Loucy (cell line): ENCODE data around the gene KCTD12.

Experiments
- H2AFZ ChIP-seq: fragments of 200-600 bp; sonication (generic); 2 replicates; pipeline ENCODE4 v1.6.0; 2016; ENCODE audit warnings: antibody characterized with exemption, mild to moderate bottlenecking, low read length, moderate library complexity
- H3F3A ChIP-seq: fragments of 200-600 bp; 2 replicates; pipeline ENCODE4 v1.6.0; 2016; ENCODE audit warnings: antibody characterized with exemption, low read depth, mild to moderate bottlenecking
- H3K27me3 ChIP-seq: fragments of 200-600 bp; sonication (generic); 2 replicates; pipeline ENCODE4 v1.6.1; 2014; ENCODE audit warnings: low read length, mild to moderate bottlenecking; ENCODE audit not compliant: insufficient read depth, poor library complexity, severe bottlenecking
- H3K36me3 ChIP-seq: fragments of 200-600 bp; sonication (generic); 2 replicates; pipeline ENCODE4 v1.6.1; 2016; ENCODE audit warnings: low read length; ENCODE audit not compliant: insufficient read depth
- H3K4me1 ChIP-seq: fragments of 200-600 bp; sonication (generic); 2 replicates; pipeline ENCODE4 v1.5.1; 2014; ENCODE audit warnings: low read length, mild to moderate bottlenecking; ENCODE audit not compliant: insufficient read depth, poor library complexity, severe bottlenecking
- H3K4me2 ChIP-seq: fragments of 200-600 bp; sonication (generic); 2 replicates; pipeline ENCODE4 v1.6.0; 2014; ENCODE audit warnings: antibody characterized with exemption, low read length, low read depth, mild to moderate bottlenecking; ENCODE audit not compliant: poor library complexity, severe bottlenecking
- H3K4me3 ChIP-seq: fragments of 200-600 bp; sonication (generic); 2 replicates; pipeline ENCODE4 v1.5.1; 2014; ENCODE audit warnings: low read length, mild to moderate bottlenecking, mixed read lengths; ENCODE audit not compliant: poor library complexity, severe bottlenecking
- H3K79me2 ChIP-seq: fragments of 200-600 bp; sonication (generic); 2 replicates; pipeline ENCODE4 v1.6.1; 2014; ENCODE audit warnings: low read length; ENCODE audit not compliant: insufficient read depth
- H3K9ac ChIP-seq: fragments of 200-600 bp; sonication (generic); 2 replicates; pipeline ENCODE4 v1.6.0; 2014; ENCODE audit warnings: mild to moderate bottlenecking, low read depth, low read length, moderate library complexity; ENCODE audit not compliant: poor library complexity, severe bottlenecking
- H3K9me2 ChIP-seq: fragments of 200-600 bp; sonication (generic); replicated peaks from 2 replicates; pipeline ENCODE4 v1.6.1; 2016; ENCODE audit warnings: low read depth, low read length, mixed read lengths
- H3K9me3 ChIP-seq: fragments of 200-600 bp; sonication (generic); 2 replicates; pipeline ENCODE4 v1.6.1; 2014; ENCODE audit warnings: mild to moderate bottlenecking, antibody characterized with exemption, low read length, low read depth; ENCODE audit not compliant: insufficient read depth
- H4K20me1 ChIP-seq: fragments of 200-600 bp; sonication (generic); 2 replicates; pipeline ENCODE4 v1.6.0; 2014; ENCODE audit warnings: antibody characterized with exemption, low read length, mild to moderate bottlenecking; ENCODE audit not compliant: insufficient read depth, poor library complexity, severe bottlenecking
- CTCF ChIP-seq: fragments of 200-600 bp; sonication (generic); conservative IDR thresholded peaks from 2 replicates; pipeline ENCODE4 v1.5.1; 2014; ENCODE audit warnings: mild to moderate bottlenecking, antibody characterized with exemption, low read length
- EZH2phosphoT487 ChIP-seq: fragments of 200-600 bp; IDR thresholded peaks from 2 replicates; pipeline ENCODE4 v1.6.1; 2018; ENCODE audit warnings: antibody characterized with exemption, mild to moderate bottlenecking, moderate library complexity, borderline replicate concordance

KCTD12 gene

GRCh38 chr13:76929851-76930374 lies 43.7 kb upstream of the KCTD12 start:
- Histone ChIP-seq H3F3A (no peaks in the 10 kb centered on the region), H2AFZ (no peak overlapping the region), H3K4me3 (no peak overlapping the region), H3K9me3 (no peaks in the 10 kb centered on the region), H3K27me3 (no peaks in the 10 kb centered on the region), H3K79me2 (no peaks in the 10 kb centered on the region), H3K9ac (no peak overlapping the region), H3K4me2 (no peak overlapping the region), H3K36me3 (no peaks in the 10 kb centered on the region), H3K9me2 (no peaks in the 10 kb centered on the region), H3K4me1 (no peaks in the 10 kb centered on the region), H4K20me1 (no peaks in the 10 kb centered on the region)
- TF ChIP-seq CTCF (no peak), EZH2phosphoT487 (no peak)

GRCh38 chr13:76929320-76929719 lies 43.1 kb upstream of the KCTD12 start:
- Histone ChIP-seq H4K20me1 (no peaks in the 10 kb centered on the region), H3K27me3 (no peaks in the 10 kb centered on the region), H3K4me1 (no peaks in the 10 kb centered on the region), H2AFZ (no peak overlapping the region), H3K9me3 (no peaks in the 10 kb centered on the region), H3K4me2 (no peak overlapping the region), H3F3A (no peaks in the 10 kb centered on the region), H3K36me3 (no peaks in the 10 kb centered on the region), H3K4me3 (no peak overlapping the region), H3K9me2 (no peaks in the 10 kb centered on the region), H3K79me2 (no peaks in the 10 kb centered on the region), H3K9ac (no peak overlapping the region)
- TF ChIP-seq CTCF (no peak), EZH2phosphoT487 (no peak)

GRCh38 chr13:76928456-76928855 lies 42.3 kb upstream of the KCTD12 start:
- Histone ChIP-seq H3K27me3 (no peaks in the 10 kb centered on the region), H4K20me1 (no peaks in the 10 kb centered on the region), H3K4me1 (no peaks in the 10 kb centered on the region), H3K9ac (no peak overlapping the region), H3K9me2 (no peaks in the 10 kb centered on the region), H3K4me2 (no peak overlapping the region), H3K36me3 (no peaks in the 10 kb centered on the region), H3F3A (no peaks in the 10 kb centered on the region), H2AFZ (no peak overlapping the region), H3K4me3 (no peak overlapping the region), H3K79me2 (no peaks in the 10 kb centered on the region), H3K9me3 (no peaks in the 10 kb centered on the region)
- no peak for TF ChIP-seq CTCF
- no peak for TF ChIP-seq EZH2phosphoT487
